NCI-H345 treated with DMSO at 0.1 percent for 48 hours (cell line): ENCODE results near the gene SLC35E2B.
"Not testable (repeated sequence)": the region's sequence is repeated elsewhere in the genome, so short reads cannot be mapped to it uniquely, and the experiment has no call there.

Source experiments
- DNase-seq: peaks from one replicate; lab custom pipeline; 2025; ENCODE audit not compliant: unreplicated experiment; lab: John Stamatoyannopoulos, UW

SLC35E2B gene

GRCh38 chr1:1677718-1678580 lies 14.6 kb downstream of the SLC35E2B start:
- no peak for DNase-seq

- not testable (repeated sequence) for DNase-seq
Observed at GRCh38 chr1:1676087-1676486, 16.5 kb downstream of the SLC35E2B start.

GRCh38 chr1:1675218-1675617 lies 17.4 kb downstream of the SLC35E2B start:
- DNase-seq, result not testable (repeated sequence)

- DNase-seq, result not testable (repeated sequence)
Observed at GRCh38 chr1:1674806-1675205, 17.8 kb downstream of the SLC35E2B start.

- no peak for DNase-seq
Observed at GRCh38 chr1:1672181-1672965, 20.2 kb downstream of the SLC35E2B start.

- no peak for DNase-seq
Observed at GRCh38 chr1:1671365-1672119, 21.1 kb downstream of the SLC35E2B start.

- no peak for DNase-seq
Observed at GRCh38 chr1:1670866-1671265, 21.7 kb downstream of the SLC35E2B start.

GRCh38 chr1:1669468-1670440 lies 22.8 kb downstream of the SLC35E2B start:
- DNase-seq, result no peak

- DNase-seq, result no peak
Observed at GRCh38 chr1:1666526-1666925, 26.1 kb downstream of the SLC35E2B start.

- no peak for DNase-seq
Observed at GRCh38 chr1:1665815-1666251, 26.8 kb downstream of the SLC35E2B start.

- DNase-seq, result no peak
Observed at GRCh38 chr1:1664941-1665814, 27.4 kb downstream of the SLC35E2B start.

GRCh38 chr1:1664318-1664717 lies 28.3 kb downstream of the SLC35E2B start:
- DNase-seq, result not testable (repeated sequence)

GRCh38 chr1:1662830-1663560 lies 29.6 kb downstream of the SLC35E2B start:
- DNase-seq, result not testable (repeated sequence)

GRCh38 chr1:1662392-1662791 lies 30.2 kb downstream of the SLC35E2B start:
- not testable (repeated sequence) for DNase-seq

- peak; percentile 88 for DNase-seq
Observed at GRCh38 chr1:1658583-1659549, 33.7 kb downstream of the SLC35E2B start, which contains the start of gene CDK11B. Gene CDK11B (minus strand): TSS chr1:1659004. CDS start chr1:1657485, 1,519 bp downstream.

GRCh38 chr1:1648265-1648664 lies 44.3 kb downstream of the SLC35E2B start:
- DNase-seq, result not testable (repeated sequence)
